ENCODE measurements around the gene NCOA3.

DNA sequence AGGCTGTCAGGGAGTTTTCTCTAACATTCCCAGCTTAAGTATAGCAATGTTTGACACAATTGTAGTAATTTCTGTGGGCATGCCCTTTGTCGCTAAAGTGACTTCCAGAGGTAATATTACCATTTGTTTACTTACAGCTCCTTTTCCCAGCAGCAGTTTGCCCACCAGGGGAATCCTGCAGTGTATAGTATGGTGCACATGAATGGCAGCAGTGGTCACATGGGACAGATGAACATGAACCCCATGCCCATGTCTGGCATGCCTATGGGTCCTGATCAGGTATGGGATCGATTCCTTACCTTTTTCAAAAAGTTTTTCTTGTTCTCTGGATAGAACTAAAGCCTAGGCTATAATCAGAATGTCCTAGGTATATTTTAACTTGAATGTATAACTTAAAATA is 151.1 kb downstream of the NCOA3 start:
- TF ChIP-seq CTCF (conservative IDR thresholded peaks at IDR 0.05 in 1 of 2, IDR thresholded peaks at IDR 0.05 in 1 of 2; ENCODE audit: low read depth in 1 of 2, low read length in 2 of 2): no peak
- no peak for TF ChIP-seq EZH2 (IDR thresholded peaks at IDR 0.05; ENCODE audit: low read length, missing control alignments)
